Endothelial cell of umbilical vein (primary cell): ENCODE data around the gene BSDC1.

Source experiments
- CTCF ChIP-seq, 2 donors: IDR thresholded peaks; 1 replicate in 1 of 2; 2 replicates in 1 of 2; pipeline ENCODE4 v1.5.1; 2011; ENCODE audit warnings: low read length in 2 of 2, mild to moderate bottlenecking in 2 of 2, moderate library complexity in 2 of 2, control low read depth in 1 of 2, inconsistent platforms in 1 of 2, low read depth in 1 of 2; ENCODE audit not compliant: insufficient read depth in 1 of 2; ENCODE audit errors: extremely low read depth in 1 of 2
- EZH2 ChIP-seq: IDR thresholded peaks from 2 replicates; pipeline ENCODE4 v1.6.1; 2012; ENCODE audit warnings: borderline replicate concordance, low read depth, mild to moderate bottlenecking, moderate library complexity, low read length, inconsistent platforms; ENCODE audit not compliant: severe bottlenecking
- POLR2AphosphoS5 ChIP-seq: IDR thresholded peaks from 2 replicates; pipeline ENCODE4 v1.6.1; 2012; ENCODE audit warnings: low read depth, mild to moderate bottlenecking, control low read depth, low read length, moderate library complexity; ENCODE audit not compliant: insufficient read depth

GRCh38 chr1:32334864-32335534 lies 59.2 kb downstream of the BSDC1 start:
- peak; percentile 75 to 80 for TF ChIP-seq CTCF (IDR thresholded peaks at IDR 0.05; ENCODE audit: extremely low read depth in 1 of 2, insufficient read depth in 1 of 2, low read depth in 1 of 2, low read length in 2 of 2)
- peak; percentile 30 for TF ChIP-seq POLR2AphosphoS5
- TF ChIP-seq EZH2: no peak
